Type B pancreatic cell (in vitro differentiated cells): Measurements from ENCODE around the gene RAB36. TPM values are rescaled to one million over a fixed set of nuclear protein-coding genes. Genes with fewer than 3 reads are reported as not detected.
A peak's percentile ranks its signal among the peaks of the same experiment; 100 is the strongest.

Experiments
- DNase-seq: peaks from one replicate; pipeline ENCODE4 v3.0.0; 2021; ENCODE audit warnings: mixed read lengths; ENCODE audit not compliant: unreplicated experiment; ENCODE audit errors: extremely low spot score
- H3K27ac Mint-ChIP-seq: 2 replicates; pipeline ENCODE4 v1.8.0; 2021; ENCODE audit warnings: mild to moderate bottlenecking, mixed read lengths
- H3K27me3 Mint-ChIP-seq: 2 replicates; pipeline ENCODE4 v1.8.0; 2021; ENCODE audit warnings: mixed read lengths
- H3K36me3 Mint-ChIP-seq: 2 replicates; pipeline ENCODE4 v1.8.0; 2021; ENCODE audit warnings: mixed read lengths
- H3K4me1 Mint-ChIP-seq: one replicate; pipeline ENCODE4 v1.8.0; 2021; ENCODE audit warnings: mixed read lengths; ENCODE audit not compliant: unreplicated experiment
- H3K4me3 Mint-ChIP-seq: 2 replicates; pipeline ENCODE4 v1.8.0; 2021; ENCODE audit warnings: mild to moderate bottlenecking, mixed read lengths
- H3K9me3 Mint-ChIP-seq: 2 replicates; pipeline ENCODE4 v1.8.0; 2021; ENCODE audit warnings: mixed read lengths
- CTCF ChIP-seq: fragments of 200-600 bp; sonication (generic); conservative IDR thresholded peaks from 2 replicates; pipeline ENCODE4 v1.5.0; 2021; ENCODE audit warnings: antibody characterized with exemption, mild to moderate bottlenecking
- total RNA-seq: library from RNA; stranded (reverse); gene quantifications from 2 replicates; pipeline ENCODE4 v1.2.1, GENCODE V29; 2021; ENCODE audit warnings: low replicate concordance

RAB36 gene
- total RNA-seq, 1 donor from 2014 or later: 18.4 TPM

GRCh38 chr22:23182309-23183060, 37.2 kb downstream of the RAB36 start:
- Mint-ChIP-seq H3K4me3 (peak overlapping the region; percentile 92), H3K9me3 (no peaks in the 10 kb centered on the region), H3K4me1 (peaks cover 42% of the 10 kb centered on the region), H3K27ac (peak overlapping the region; percentile 79), H3K27me3 (no peaks in the 10 kb centered on the region), H3K36me3 (peaks cover 14% of the 10 kb centered on the region)
- no peak for DNase-seq
- TF ChIP-seq CTCF: no peak

- H3K36me3 Mint-ChIP-seq: peaks cover 18% of the 10 kb centered on the region
- no peaks in the 10 kb centered on the region for H3K27me3 Mint-ChIP-seq
- H3K27ac Mint-ChIP-seq: peak overlapping the region; percentile 79
- H3K4me1 Mint-ChIP-seq: peaks cover 49% of the 10 kb centered on the region
- H3K9me3 Mint-ChIP-seq: no peaks in the 10 kb centered on the region
- no peak for TF ChIP-seq CTCF
- peak overlapping the region; percentile 92 for H3K4me3 Mint-ChIP-seq
- no peak for DNase-seq
Measured at GRCh38 chr22:23183061-23183698, 37.9 kb downstream of the RAB36 start.

GRCh38 chr22:23184100-23184763, 39.0 kb downstream of the RAB36 start:
- no peak for TF ChIP-seq CTCF
- peaks cover 46% of the 10 kb centered on the region for H3K4me1 Mint-ChIP-seq
- peak overlapping the region; percentile 36 for H3K27ac Mint-ChIP-seq

GRCh38 chr22:23184764-23185113, 39.5 kb downstream of the RAB36 start:
- peaks cover 47% of the 10 kb centered on the region for H3K4me1 Mint-ChIP-seq
- no peak for DNase-seq
- no peak for TF ChIP-seq CTCF
- peak overlapping the region; percentile 36 for H3K27ac Mint-ChIP-seq
- H3K9me3 Mint-ChIP-seq: no peaks in the 10 kb centered on the region
- peak overlapping the region; percentile 74 for H3K4me3 Mint-ChIP-seq
- no peaks in the 10 kb centered on the region for H3K27me3 Mint-ChIP-seq
- H3K36me3 Mint-ChIP-seq: peaks cover 22% of the 10 kb centered on the region

More at GRCh38 chr22:23184100-23184763, 39.0 kb downstream of the RAB36 start:
- DNase-seq: no peak
- H3K9me3 Mint-ChIP-seq: no peaks in the 10 kb centered on the region
- peak overlapping the region; percentile 79 for H3K4me3 Mint-ChIP-seq
- H3K27me3 Mint-ChIP-seq: no peaks in the 10 kb centered on the region
- peaks cover 21% of the 10 kb centered on the region for H3K36me3 Mint-ChIP-seq

- Mint-ChIP-seq H3K36me3 (peaks cover 29% of the 10 kb centered on the region), H3K4me1 (peaks cover 49% of the 10 kb centered on the region), H3K27ac (no peak overlapping the region), H3K9me3 (no peaks in the 10 kb centered on the region), H3K27me3 (no peaks in the 10 kb centered on the region), H3K4me3 (no peak overlapping the region)
- no peak for TF ChIP-seq CTCF
- DNase-seq: no peak
Measured at GRCh38 chr22:23187211-23187610, 41.9 kb downstream of the RAB36 start.
